Measurements from ENCODE around the gene ZAP70.

DNA sequence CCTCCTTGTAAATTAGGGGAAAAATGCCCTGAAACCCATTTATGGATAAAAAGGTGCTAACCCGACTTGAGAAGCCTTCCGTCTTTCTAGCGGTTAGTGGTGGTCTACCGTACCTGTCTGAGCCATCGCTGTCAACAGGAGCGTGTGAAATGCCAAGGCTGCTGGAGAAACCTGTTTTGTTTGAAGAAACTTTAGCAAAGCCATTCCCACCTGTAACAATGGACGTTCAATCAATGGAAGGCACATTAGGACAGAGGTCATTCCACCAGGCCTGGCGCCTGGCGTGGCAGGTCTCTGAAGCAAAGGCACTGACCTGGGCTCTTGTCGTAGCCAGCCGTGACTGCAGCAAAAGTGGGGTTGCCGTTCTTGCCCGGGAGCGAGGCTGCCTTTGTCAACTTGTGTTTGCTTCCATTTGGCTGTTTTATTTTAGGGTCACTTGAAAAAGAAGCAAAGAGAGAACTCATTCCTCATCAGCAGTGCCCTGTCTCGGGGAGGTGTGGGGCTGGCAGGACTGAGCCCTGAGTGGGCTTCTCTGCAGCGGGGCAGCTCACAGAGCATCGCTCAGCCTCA, 47.2 kb downstream of the ZAP70 start:
- TF ChIP-seq POLR2A (IDR thresholded peaks at IDR 0.05) (no peak), EP300 (IDR thresholded peaks at IDR 0.05) (no peak)
- TF ChIP-seq, protein P1, sequence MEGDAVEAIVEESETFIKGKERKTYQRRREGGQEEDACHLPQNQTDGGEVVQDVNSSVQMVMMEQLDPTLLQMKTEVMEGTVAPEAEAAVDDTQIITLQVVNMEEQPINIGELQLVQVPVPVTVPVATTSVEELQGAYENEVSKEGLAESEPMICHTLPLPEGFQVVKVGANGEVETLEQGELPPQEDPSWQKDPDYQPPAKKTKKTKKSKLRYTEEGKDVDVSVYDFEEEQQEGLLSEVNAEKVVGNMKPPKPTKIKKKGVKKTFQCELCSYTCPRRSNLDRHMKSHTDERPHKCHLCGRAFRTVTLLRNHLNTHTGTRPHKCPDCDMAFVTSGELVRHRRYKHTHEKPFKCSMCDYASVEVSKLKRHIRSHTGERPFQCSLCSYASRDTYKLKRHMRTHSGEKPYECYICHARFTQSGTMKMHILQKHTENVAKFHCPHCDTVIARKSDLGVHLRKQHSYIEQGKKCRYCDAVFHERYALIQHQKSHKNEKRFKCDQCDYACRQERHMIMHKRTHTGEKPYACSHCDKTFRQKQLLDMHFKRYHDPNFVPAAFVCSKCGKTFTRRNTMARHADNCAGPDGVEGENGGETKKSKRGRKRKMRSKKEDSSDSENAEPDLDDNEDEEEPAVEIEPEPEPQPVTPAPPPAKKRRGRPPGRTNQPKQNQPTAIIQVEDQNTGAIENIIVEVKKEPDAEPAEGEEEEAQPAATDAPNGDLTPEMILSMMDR (IDR thresholded peaks at IDR 0.05), result no peak

Data from ovary (tissue), 3 donors.